ENCODE results near the gene PBXIP1.

The PBXIP1 gene

GRCh38 chr1:154994591-154994990 lies 38.7 kb upstream of the PBXIP1 start:
- Histone ChIP-seq H3K4me1 (ENCODE audit: insufficient read depth, low read length) (peaks cover 17% of the 10 kb centered on the region), H3K9ac (ENCODE audit: low read depth, low read length) (no peak overlapping the region), H3K79me2 (ENCODE audit: insufficient read depth, low read length) (no peaks in the 10 kb centered on the region), H4K20me1 (ENCODE audit: insufficient read depth, low read length) (peaks cover 53% of the 10 kb centered on the region), H3K4me2 (ENCODE audit: insufficient read depth, low read length) (no peak overlapping the region), H3K36me3 (ENCODE audit: insufficient read depth, low read length) (peaks cover 10% of the 10 kb centered on the region), H3K27ac (ENCODE audit: low read length) (no peak overlapping the region), H2AFZ (ENCODE audit: low read depth, low read length) (no peak overlapping the region), H3K4me3 (ENCODE audit: low read depth in 1 of 2, low read length in 2 of 2) (no peak overlapping the region), H3K27me3 (ENCODE audit: insufficient read depth, low read length, poor library complexity) (peaks cover 21% of the 10 kb centered on the region), H3K9me3 (ENCODE audit: insufficient read depth, low read length, severe bottlenecking) (no peaks in the 10 kb centered on the region)
- no peak for ATAC-seq (ENCODE audit: insufficient read depth, low read depth)
- no peak for DNase-seq
- TF ChIP-seq CTCF (IDR thresholded peaks at IDR 0.05; ENCODE audit: borderline replicate concordance, extremely low read depth, low read length, poor library complexity, severe bottlenecking) (no peak), EZH2 (IDR thresholded peaks at IDR 0.05; ENCODE audit: borderline replicate concordance, low read depth, low read length, severe bottlenecking) (no peak)

DNA sequence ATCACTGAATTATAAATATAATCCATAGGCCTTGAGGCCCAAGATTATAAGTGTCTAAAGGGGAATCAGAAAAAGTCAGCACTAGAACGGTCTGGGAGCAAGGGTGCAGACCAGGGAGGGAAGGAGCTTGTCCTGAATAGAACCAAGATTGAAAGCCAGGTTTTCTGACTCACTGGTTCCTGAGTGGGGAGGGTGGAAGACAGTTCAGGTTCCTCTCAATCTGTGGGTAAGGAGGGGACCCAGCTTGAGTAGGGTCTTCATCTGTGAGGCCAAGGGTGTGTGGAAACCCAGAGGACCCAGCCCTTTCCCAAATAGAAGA lies 38.3 kb upstream of the PBXIP1 start:
- peaks cover 17% of the 10 kb centered on the region for H3K27me3 ChIP-seq (ENCODE audit: insufficient read depth, low read length, poor library complexity)
- DNase-seq (no peak), ATAC-seq (ENCODE audit: insufficient read depth, low read depth) (no peak)
- no peak overlapping the region for H3K9ac ChIP-seq (ENCODE audit: low read depth, low read length)
- H3K4me3 ChIP-seq (ENCODE audit: low read depth in 1 of 2, low read length in 2 of 2), result no peak overlapping the region
- no peak for TF ChIP-seq CTCF (IDR thresholded peaks at IDR 0.05; ENCODE audit: borderline replicate concordance, extremely low read depth, low read length, poor library complexity, severe bottlenecking)
- no peak for TF ChIP-seq EZH2 (IDR thresholded peaks at IDR 0.05; ENCODE audit: borderline replicate concordance, low read depth, low read length, severe bottlenecking)
- H3K79me2 ChIP-seq (ENCODE audit: insufficient read depth, low read length), result no peaks in the 10 kb centered on the region
- H3K36me3 ChIP-seq (ENCODE audit: insufficient read depth, low read length), result peaks cover 14% of the 10 kb centered on the region
- no peak overlapping the region for H3K4me2 ChIP-seq (ENCODE audit: insufficient read depth, low read length)
- H3K4me1 ChIP-seq (ENCODE audit: insufficient read depth, low read length), result peaks cover 15% of the 10 kb centered on the region
- H2AFZ ChIP-seq (ENCODE audit: low read depth, low read length), result no peak overlapping the region
- no peaks in the 10 kb centered on the region for H3K9me3 ChIP-seq (ENCODE audit: insufficient read depth, low read length, severe bottlenecking)
- H3K27ac ChIP-seq (ENCODE audit: low read length), result no peak overlapping the region
- H4K20me1 ChIP-seq (ENCODE audit: insufficient read depth, low read length), result peaks cover 54% of the 10 kb centered on the region

DNA sequence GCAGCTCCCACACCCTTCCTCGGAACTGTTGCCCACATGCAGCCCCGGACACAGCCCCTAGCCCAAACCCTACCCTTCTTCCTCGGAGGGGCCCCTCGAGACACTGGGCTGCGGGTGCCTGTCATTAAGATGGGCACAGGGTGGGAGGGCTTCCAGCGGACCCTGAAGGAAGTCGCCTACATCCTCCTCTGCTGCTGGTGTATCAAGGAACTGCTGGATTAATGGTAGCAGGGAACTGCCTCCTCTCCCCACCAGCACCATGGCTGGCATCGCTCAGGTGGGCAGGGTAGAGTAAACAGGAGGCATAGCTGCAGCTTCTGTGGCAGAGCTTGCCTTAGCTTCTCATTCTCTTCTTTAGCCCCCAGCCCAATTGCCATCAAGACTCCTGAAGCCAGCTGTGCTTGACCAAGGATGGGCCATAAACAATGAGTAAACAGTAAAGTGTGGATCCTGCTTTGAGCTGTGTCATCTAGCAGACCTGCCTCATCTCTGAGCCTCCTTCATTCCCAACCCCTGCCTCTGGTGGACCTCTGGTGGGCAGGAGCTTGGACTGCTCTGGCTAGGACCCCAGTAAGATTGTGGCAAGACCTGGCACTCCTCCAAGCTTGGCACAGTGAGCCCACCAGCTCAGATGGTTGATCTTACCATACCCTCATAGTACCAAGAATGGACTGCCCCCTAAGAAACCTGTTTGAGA lies 37.8 kb upstream of the PBXIP1 start, which contains the start of gene LENEP:
LENEP (plus strand) TSS at position 15 of the 697 bp plus-strand sequence; CDS start at position 37, 22 bp downstream.
- Histone ChIP-seq H3K4me2 (ENCODE audit: insufficient read depth, low read length) (no peak within 1 kb of the TSS), H3K36me3 (ENCODE audit: insufficient read depth, low read length) (peaks cover 19% of the 10 kb centered on the region), H3K27me3 (ENCODE audit: insufficient read depth, low read length, poor library complexity) (peaks cover 13% of the 10 kb centered on the region), H4K20me1 (ENCODE audit: insufficient read depth, low read length) (peaks cover 55% of the 10 kb centered on the region), H3K9ac (ENCODE audit: low read depth, low read length) (no peak within 1 kb of the TSS), H3K4me1 (ENCODE audit: insufficient read depth, low read length) (peaks cover 10% of the 10 kb centered on the region), H3K27ac (ENCODE audit: low read length) (no peak within 1 kb of the TSS), H3K4me3 (ENCODE audit: low read depth in 1 of 2, low read length in 2 of 2) (no peak within 1 kb of the TSS), H2AFZ (ENCODE audit: low read depth, low read length) (no peak within 1 kb of the TSS), H3K79me2 (ENCODE audit: insufficient read depth, low read length) (no peaks in the 10 kb centered on the region), H3K9me3 (ENCODE audit: insufficient read depth, low read length, severe bottlenecking) (no peaks in the 10 kb centered on the region)
- no peak for DNase-seq
- TF ChIP-seq CTCF (IDR thresholded peaks at IDR 0.05; ENCODE audit: borderline replicate concordance, extremely low read depth, low read length, poor library complexity, severe bottlenecking) (no peak), EZH2 (IDR thresholded peaks at IDR 0.05; ENCODE audit: borderline replicate concordance, low read depth, low read length, severe bottlenecking) (no peak)
- ATAC-seq (ENCODE audit: insufficient read depth, low read depth), result peak; percentile 5; the same call in 1 of the 3 replicates

Data from DND-41 (cell line).